ENCODE results near the gene TKTL1. TPM values are rescaled to one million over a fixed set of nuclear protein-coding genes. Genes with fewer than 3 reads are reported as not detected.

TKTL1 gene
- total and polyA plus RNA-seq, 2 experiments from 2014 or later = not detected

- DNase-seq (ENCODE audit: low spot score) (no peak), ATAC-seq (no peak)
- Mint-ChIP-seq H3K4me1 (peaks cover 5% of the 10 kb centered on the region; the same call in 2 of the 3 replicates), H3K27ac (no peak overlapping the region), H3K4me3 (no peak overlapping the region), H3K27me3 (ENCODE audit: insufficient read depth, low read depth, poor library complexity) (no peaks in the 10 kb centered on the region), H3K36me3 (ENCODE audit: low read depth) (no peaks in the 10 kb centered on the region), H3K9me3 (no peaks in the 10 kb centered on the region; the same call in 2 of the 3 replicates)
- TF ChIP-seq STAT1 (IDR thresholded peaks at IDR 0.05; ENCODE audit: unreplicated experiment) = no peak
- no peak for TF ChIP-seq NANOG (IDR thresholded peaks at IDR 0.05; ENCODE audit: borderline replicate concordance)
- TF ChIP-seq ZNF331 (CRISPR knock-in tag; IDR thresholded peaks at IDR 0.05; ENCODE audit: low read depth) = no peak
- no peak for TF ChIP-seq CREB1 (CRISPR knock-in tag; IDR thresholded peaks at IDR 0.05; ENCODE audit: low read depth)
- TF ChIP-seq EZH2 (IDR thresholded peaks at IDR 0.05; ENCODE audit: low read depth, unreplicated experiment) = no peak
- TF ChIP-seq EZH2phosphoT487 (IDR thresholded peaks at IDR 0.05; ENCODE audit: unreplicated experiment) = no peak
- no peak for TF ChIP-seq ZNF462 (CRISPR knock-in tag; IDR thresholded peaks at IDR 0.05)
- no peak for TF ChIP-seq CTCF (conservative IDR thresholded peaks at IDR 0.05; ENCODE audit: low read depth in 2 of 2)
- no peak for TF ChIP-seq ZNF114 (CRISPR knock-in tag; IDR thresholded peaks at IDR 0.05)
- TF ChIP-seq REST (IDR thresholded peaks at IDR 0.05; ENCODE audit: unreplicated experiment) = no peak
- TF ChIP-seq POLR2AphosphoS5 (IDR thresholded peaks at IDR 0.05; ENCODE audit: low read depth) = no peak
- TF ChIP-seq JUNB (IDR thresholded peaks at IDR 0.05; ENCODE audit: unreplicated experiment) = no peak
- TF ChIP-seq ETS1 (IDR thresholded peaks at IDR 0.05) = no peak
- H3K27ac ChIP-seq (ENCODE audit: low read depth) = no peak overlapping the region
- H3K79me2 ChIP-seq (replicated peaks; ENCODE audit: insufficient read depth) = no peaks in the 10 kb centered on the region
- H4K20me1 ChIP-seq (replicated peaks; ENCODE audit: insufficient read depth) = no peaks in the 10 kb centered on the region
- H3K4me1 ChIP-seq (ENCODE audit: insufficient read depth) = no peaks in the 10 kb centered on the region
- no peak overlapping the region for H3K4me3 ChIP-seq
- no peaks in the 10 kb centered on the region for H3F3A ChIP-seq (replicated peaks; ENCODE audit: low read depth)
- no peak overlapping the region for H2AFZ ChIP-seq
- H3K27me3 ChIP-seq (ENCODE audit: insufficient read depth) = no peaks in the 10 kb centered on the region
- no peaks in the 10 kb centered on the region for H3K9me2 ChIP-seq (ENCODE audit: insufficient read depth)
- H3K36me3 ChIP-seq (ENCODE audit: insufficient read depth) = no peaks in the 10 kb centered on the region
- no peak overlapping the region for H3K4me2 ChIP-seq
Measured at GRCh38 chrX:154333837-154334271, 38.3 kb downstream of the TKTL1 start.
